ENCODE data around the gene PSMD12.

GRCh38 chr17:67411397-67411796 is 45.0 kb upstream of the PSMD12 start:
- TF ChIP-seq CTCF (IDR thresholded peaks at IDR 0.05) (no peak), POLR2A (IDR thresholded peaks at IDR 0.05) (no peak)

Data from lower leg skin (tissue), 3 donors.